GM06990 (cell line): ENCODE measurements around the gene COLQ.

ENCODE experiments used
- DNase-seq: peaks from one replicate; pipeline ENCODE4 v3.0.0-alpha.2; 2011; ENCODE audit not compliant: insufficient read length; ENCODE audit errors: extremely low read depth
- H3K27me3 ChIP-seq: replicated peaks from 2 replicates; pipeline ENCODE4 v1.6.0; 2011; ENCODE audit warnings: low read length; ENCODE audit not compliant: control insufficient read depth, insufficient read depth
- H3K36me3 ChIP-seq: 2 replicates; pipeline ENCODE4 v1.5.1; 2011; ENCODE audit warnings: low read length; ENCODE audit not compliant: control insufficient read depth, insufficient read depth
- H3K4me3 ChIP-seq: replicated peaks from 2 replicates; pipeline ENCODE4 v1.5.1; 2011; ENCODE audit warnings: low read depth, mild to moderate bottlenecking, control low read depth, low read length
- TF ChIP-seq, protein P1 (sequence below): IDR thresholded peaks from 2 replicates; pipeline ENCODE4 v1.5.1; 2011; ENCODE audit warnings: low read length, control low read depth, mild to moderate bottlenecking, inconsistent platforms; ENCODE audit not compliant: insufficient read depth, poor library complexity, severe bottlenecking

The COLQ gene

DNA sequence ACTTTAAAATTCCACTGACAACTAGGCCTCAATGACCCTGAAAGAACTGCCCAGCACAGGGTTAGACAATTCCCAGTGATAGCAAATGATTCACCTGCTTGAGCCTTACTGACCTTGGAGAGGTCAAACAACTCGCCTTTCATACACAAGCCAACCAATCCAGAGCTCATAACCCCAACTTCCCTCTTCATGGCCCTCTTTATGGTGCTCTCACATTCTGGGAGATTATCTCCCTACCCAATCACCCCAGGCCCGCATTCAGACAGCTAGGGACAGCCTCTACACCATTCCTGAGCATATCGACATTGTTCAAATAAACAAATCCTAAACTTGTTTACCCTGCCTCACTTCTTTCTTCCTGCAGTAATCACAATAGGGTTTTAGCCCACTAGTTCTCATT lies 32.2 kb upstream of the COLQ start:
- TF ChIP-seq, protein P1, sequence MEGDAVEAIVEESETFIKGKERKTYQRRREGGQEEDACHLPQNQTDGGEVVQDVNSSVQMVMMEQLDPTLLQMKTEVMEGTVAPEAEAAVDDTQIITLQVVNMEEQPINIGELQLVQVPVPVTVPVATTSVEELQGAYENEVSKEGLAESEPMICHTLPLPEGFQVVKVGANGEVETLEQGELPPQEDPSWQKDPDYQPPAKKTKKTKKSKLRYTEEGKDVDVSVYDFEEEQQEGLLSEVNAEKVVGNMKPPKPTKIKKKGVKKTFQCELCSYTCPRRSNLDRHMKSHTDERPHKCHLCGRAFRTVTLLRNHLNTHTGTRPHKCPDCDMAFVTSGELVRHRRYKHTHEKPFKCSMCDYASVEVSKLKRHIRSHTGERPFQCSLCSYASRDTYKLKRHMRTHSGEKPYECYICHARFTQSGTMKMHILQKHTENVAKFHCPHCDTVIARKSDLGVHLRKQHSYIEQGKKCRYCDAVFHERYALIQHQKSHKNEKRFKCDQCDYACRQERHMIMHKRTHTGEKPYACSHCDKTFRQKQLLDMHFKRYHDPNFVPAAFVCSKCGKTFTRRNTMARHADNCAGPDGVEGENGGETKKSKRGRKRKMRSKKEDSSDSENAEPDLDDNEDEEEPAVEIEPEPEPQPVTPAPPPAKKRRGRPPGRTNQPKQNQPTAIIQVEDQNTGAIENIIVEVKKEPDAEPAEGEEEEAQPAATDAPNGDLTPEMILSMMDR = no peak
- H3K36me3 ChIP-seq = no peaks in the 10 kb centered on the region; the same call in 1 of the 2 replicates
- no peaks in the 10 kb centered on the region for H3K27me3 ChIP-seq
- H3K4me3 ChIP-seq = no peak overlapping the region
- no peak for DNase-seq

DNA sequence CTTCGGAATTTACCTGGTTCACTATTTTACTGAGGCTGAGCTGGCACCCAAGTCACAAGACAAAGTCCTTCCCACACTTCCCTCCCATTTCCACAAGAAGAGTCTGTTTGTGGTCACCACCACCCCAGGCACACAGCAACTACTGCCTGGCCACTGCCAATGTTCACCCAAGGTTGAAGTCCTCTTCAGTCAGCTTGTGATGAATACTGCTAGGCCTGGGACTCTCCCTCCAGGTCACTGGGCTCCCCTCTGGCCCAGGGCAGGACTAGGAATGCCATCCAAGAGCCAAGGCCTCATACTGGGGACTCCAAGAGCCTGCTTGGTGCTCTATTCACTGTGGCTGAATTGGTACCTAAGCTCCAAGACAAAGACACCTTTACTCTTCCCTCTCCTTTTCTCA lies 30.4 kb upstream of the COLQ start:
- no peak for DNase-seq
- no peaks in the 10 kb centered on the region; the same call in 1 of the 2 replicates for H3K36me3 ChIP-seq
- H3K27me3 ChIP-seq = no peaks in the 10 kb centered on the region
- TF ChIP-seq, protein P1 = no peak
- H3K4me3 ChIP-seq = no peak overlapping the region

DNA sequence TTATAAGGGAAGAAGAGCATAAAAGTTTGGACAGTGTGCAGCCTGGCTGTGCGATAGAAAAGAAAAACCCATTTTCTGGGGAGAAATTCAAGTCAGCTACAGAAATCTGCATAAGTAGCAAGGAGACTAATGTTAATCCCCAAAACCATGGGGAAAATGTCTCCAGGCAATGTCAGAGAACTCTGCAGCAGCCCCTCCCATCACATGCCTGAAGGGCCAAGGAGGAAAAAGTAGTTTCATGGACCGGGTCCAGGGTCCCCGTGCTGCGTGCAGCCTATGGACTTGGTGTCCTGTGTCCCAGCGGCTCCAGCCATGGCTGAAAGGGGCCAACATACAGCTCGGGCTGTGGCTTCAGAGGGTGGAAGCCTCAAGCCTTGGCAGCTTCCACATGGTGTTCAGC lies 28.3 kb upstream of the COLQ start:
- Histone ChIP-seq H3K4me3 (no peak overlapping the region), H3K27me3 (no peaks in the 10 kb centered on the region), H3K36me3 (no peaks in the 10 kb centered on the region)
- TF ChIP-seq, protein P1 = no peak
- no peak for DNase-seq

DNA sequence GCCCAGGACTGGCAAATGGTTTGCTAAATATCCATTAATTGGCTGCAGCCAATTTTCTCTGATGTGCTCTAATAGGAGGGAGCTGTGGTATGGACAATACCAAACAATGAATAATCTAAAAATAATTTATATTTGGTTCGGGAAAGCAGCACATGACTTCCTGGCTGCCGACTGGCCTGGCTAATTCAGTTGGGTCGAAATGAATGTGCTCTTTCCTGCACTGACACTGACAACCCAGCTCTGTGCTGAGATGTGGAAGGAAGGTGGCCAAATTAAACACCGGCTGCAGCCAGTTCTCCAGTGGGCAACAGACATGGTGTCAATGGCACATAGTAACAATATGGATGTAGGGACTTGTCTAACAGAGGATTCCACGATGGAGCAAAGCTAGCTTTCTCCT lies 21.1 kb upstream of the COLQ start:
- DNase-seq = no peak
- Histone ChIP-seq H3K36me3 (no peaks in the 10 kb centered on the region), H3K4me3 (no peak overlapping the region), H3K27me3 (no peaks in the 10 kb centered on the region; the same call in 1 of the 2 replicates)
- TF ChIP-seq, protein P1 = no peak

DNA sequence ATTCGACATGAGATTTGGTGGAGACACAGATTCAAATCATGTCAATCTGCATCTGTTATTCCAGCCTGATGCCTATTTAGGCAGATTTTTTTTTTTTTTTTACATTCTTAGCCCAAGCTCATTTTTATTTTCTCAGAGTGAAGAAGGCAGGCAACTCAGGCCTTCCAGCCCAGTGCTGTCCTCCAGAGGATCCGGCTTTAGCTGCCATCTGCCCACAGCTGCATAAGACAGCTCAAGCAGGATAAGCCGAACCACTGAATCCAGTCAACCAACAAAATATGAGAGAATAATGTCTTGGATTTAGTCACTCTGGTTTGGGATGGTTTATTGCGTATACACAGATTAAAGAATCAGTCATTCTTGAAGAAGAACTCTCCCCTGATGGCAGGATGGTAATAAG lies 19.9 kb upstream of the COLQ start:
- no peak for DNase-seq
- no peaks in the 10 kb centered on the region; the same call in 1 of the 2 replicates for H3K27me3 ChIP-seq
- TF ChIP-seq, protein P1 = no peak
- H3K4me3 ChIP-seq = no peak overlapping the region
- no peaks in the 10 kb centered on the region for H3K36me3 ChIP-seq

DNA sequence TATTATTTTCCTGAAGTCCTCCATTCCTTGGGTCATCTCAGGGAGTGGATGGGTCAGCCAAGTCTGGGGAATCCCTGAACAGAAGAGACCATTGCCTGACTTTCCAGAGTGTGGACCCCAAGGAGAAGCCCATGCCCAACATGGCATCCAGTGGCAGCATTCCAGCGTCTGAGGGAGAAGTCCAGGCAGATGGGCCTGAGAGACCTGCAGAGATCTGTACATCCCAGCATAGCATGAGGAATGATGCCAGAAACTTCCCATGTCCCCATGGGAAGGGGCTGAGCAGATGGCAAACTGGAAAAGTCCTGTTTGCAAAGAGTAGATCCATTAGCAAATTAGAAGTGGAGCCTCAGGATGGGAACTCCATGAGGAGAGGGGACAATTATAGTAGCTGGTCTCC lies 17.6 kb upstream of the COLQ start:
- TF ChIP-seq, protein P1 = no peak
- Histone ChIP-seq H3K36me3 (no peaks in the 10 kb centered on the region), H3K4me3 (no peak overlapping the region), H3K27me3 (no peaks in the 10 kb centered on the region; the same call in 1 of the 2 replicates)
- no peak for DNase-seq
